Thoracic aorta (tissue), 2 donors: Measurements from ENCODE around the gene PLAU. TPM values are rescaled to one million over a fixed set of nuclear protein-coding genes. Genes with fewer than 3 reads are reported as not detected.
"Not testable (repeated sequence)": the region's sequence is repeated elsewhere in the genome, so short reads cannot be mapped to it uniquely, and the experiment has no call there.

Source experiments
- ATAC-seq: fragments of 150-250 bp; one replicate; pipeline ENCODE4 v1.8.0; 2017; ENCODE audit warnings: low read depth; ENCODE audit not compliant: insufficient number of reproducible peaks, low FRiP score
- DNase-seq: peaks from one replicate; pipeline ENCODE4 v3.0.0-alpha.2; 2020; ENCODE audit warnings: low spot score
- H3K27ac ChIP-seq, 2 donors: fragments of 200-600 bp; sonication (generic); 1 replicate in 1 of 2; 2 replicates in 1 of 2; pipeline ENCODE4 v1.5.1; 2016; ENCODE audit warnings: mild to moderate bottlenecking in 2 of 2, moderate library complexity in 2 of 2
- H3K27me3 ChIP-seq: fragments of 200-600 bp; sonication (generic); replicated peaks from 2 replicates; pipeline ENCODE4 v1.6.0; 2016; ENCODE audit warnings: mild to moderate bottlenecking; ENCODE audit not compliant: insufficient read depth
- H3K36me3 ChIP-seq: fragments of 200-600 bp; sonication (generic); one replicate; pipeline ENCODE4 v1.5.1; 2016
- H3K4me1 ChIP-seq, 2 donors: fragments of 200-600 bp; sonication (generic); 1 replicate in 1 of 2; 2 replicates in 1 of 2; pipeline versions ENCODE4 v1.5.1 to v1.6.0; 2016; ENCODE audit warnings: low read depth in 2 of 2, mild to moderate bottlenecking in 1 of 2; ENCODE audit not compliant: control insufficient read depth in 1 of 2
- H3K4me3 ChIP-seq: fragments of 200-600 bp; sonication (generic); 2 replicates; pipeline ENCODE4 v1.5.1; 2016; ENCODE audit warnings: mild to moderate bottlenecking
- H3K9me3 ChIP-seq: fragments of 200-600 bp; sonication (generic); 2 replicates; pipeline ENCODE4 v1.5.1; 2016
- CTCF ChIP-seq: fragments of 200-600 bp; sonication (generic); IDR thresholded peaks from one replicate; pipeline ENCODE4 v1.5.1; 2019; ENCODE audit warnings: antibody characterized with exemption
- total RNA-seq, 2 donors: library from RNA; depleted of rRNA; stranded (reverse); fragments of >200 nt; gene quantifications; one replicate each; pipeline versions ENCODE4 v1.1.0 to v1.2.3, GENCODE V29; 2016

Gene PLAU
- total RNA-seq, 2 donors from 2014 or later = 8.1 to 100 TPM

DNA sequence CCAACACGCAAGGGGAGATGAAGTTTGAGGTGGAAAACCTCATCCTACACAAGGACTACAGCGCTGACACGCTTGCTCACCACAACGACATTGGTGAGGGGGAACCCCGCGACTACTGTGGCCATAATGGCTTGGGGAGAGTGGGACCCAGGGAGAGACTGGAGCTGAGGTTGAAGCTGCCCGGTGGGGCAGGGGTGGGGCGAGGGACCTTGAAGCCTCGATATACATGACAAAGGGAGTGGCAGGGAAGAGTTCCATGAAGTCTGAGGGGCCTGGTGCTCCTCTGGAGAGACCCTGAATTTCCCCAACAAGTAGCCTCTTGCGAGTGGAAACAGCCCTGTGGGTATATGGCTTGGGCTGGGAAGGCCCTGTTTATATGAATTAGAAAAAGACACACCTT lies 3.1 kb downstream of the PLAU start:
- TF ChIP-seq CTCF = no peak
- Histone ChIP-seq H3K27ac (no peak overlapping the region), H3K36me3 (peaks cover 3% of the 10 kb centered on the region), H3K9me3 (no peaks in the 10 kb centered on the region), H3K4me1 (peaks cover 5 to 32% of the 10 kb centered on the region in 2 donors), H3K27me3 (no peaks in the 10 kb centered on the region), H3K4me3 (no peak overlapping the region)
- no peak for ATAC-seq
- no peak for DNase-seq

- H3K27ac ChIP-seq = no peak overlapping the region
- no peak for DNase-seq
- TF ChIP-seq CTCF = no peak
- ATAC-seq = no peak
- H3K4me1 ChIP-seq = peaks cover 0 to 30% of the 10 kb centered on the region in 2 donors
- H3K9me3 ChIP-seq = no peaks in the 10 kb centered on the region
- H3K4me3 ChIP-seq = no peak overlapping the region
- no peaks in the 10 kb centered on the region for H3K27me3 ChIP-seq
- peaks cover 3% of the 10 kb centered on the region for H3K36me3 ChIP-seq
Observed at GRCh38 chr10:73915206-73915851, 4.4 kb downstream of the PLAU start.

GRCh38 chr10:73916761-73917470 lies 6.0 kb downstream of the PLAU start:
- no peak for ATAC-seq
- H3K27ac ChIP-seq = no peak overlapping the region

DNA sequence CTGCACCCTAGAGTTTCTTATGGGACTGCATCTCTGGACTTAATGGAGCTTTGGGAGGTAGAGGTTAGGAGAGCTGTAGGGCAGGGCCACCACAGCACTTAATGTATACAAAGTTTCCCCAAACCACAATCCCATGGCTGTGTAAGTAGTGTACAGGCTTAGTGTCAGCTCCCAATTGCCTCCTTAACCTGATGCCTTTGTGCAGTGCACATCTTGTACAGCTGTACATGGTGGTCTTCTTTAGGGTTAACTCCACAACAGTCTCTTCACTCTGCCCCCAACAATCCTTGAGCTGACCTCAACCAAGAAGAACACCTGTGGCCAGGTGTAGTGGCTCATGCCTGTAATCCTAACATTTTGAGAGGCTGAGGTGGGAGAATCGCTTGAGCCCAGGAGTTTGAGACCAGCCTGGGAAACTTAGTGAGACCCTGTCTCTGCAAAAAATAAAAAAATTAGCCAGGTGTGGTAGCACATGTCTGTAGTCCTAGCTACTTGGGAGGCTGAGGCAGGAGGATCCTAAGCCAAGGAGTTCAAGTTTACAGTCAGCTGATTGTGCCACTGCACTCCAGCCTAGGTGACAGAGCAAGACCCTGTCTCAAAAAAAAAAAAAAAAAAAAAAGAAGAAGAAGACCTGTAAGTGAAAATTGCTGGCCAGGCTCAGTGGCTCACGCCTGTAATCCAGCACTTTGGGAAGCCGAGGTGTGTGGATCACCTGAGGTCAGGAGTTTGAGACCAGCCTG lies 6.8 kb downstream of the PLAU start:
- no peak overlapping the region for H3K4me3 ChIP-seq
- H3K36me3 ChIP-seq = peaks cover 3% of the 10 kb centered on the region
- H3K9me3 ChIP-seq = no peaks in the 10 kb centered on the region
- DNase-seq (no peak), ATAC-seq (no peak)
- H3K27ac ChIP-seq = no peak overlapping the region
- peaks cover 0 to 12% of the 10 kb centered on the region in 2 donors for H3K4me1 ChIP-seq
- TF ChIP-seq CTCF = no peak
- H3K27me3 ChIP-seq = no peaks in the 10 kb centered on the region

More at GRCh38 chr10:73916761-73917470, 6.0 kb downstream of the PLAU start:
- Histone ChIP-seq H3K4me3 (no peak overlapping the region), H3K4me1 (peaks cover 0 to 20% of the 10 kb centered on the region in 2 donors), H3K36me3 (peaks cover 3% of the 10 kb centered on the region), H3K9me3 (no peaks in the 10 kb centered on the region), H3K27me3 (no peaks in the 10 kb centered on the region)
- TF ChIP-seq CTCF = no peak
- no peak for DNase-seq

GRCh38 chr10:73919481-73919880 lies 8.5 kb downstream of the PLAU start:
- not testable (repeated sequence) for H3K4me1 ChIP-seq, H3K36me3 ChIP-seq, ATAC-seq, DNase-seq, H3K4me3 ChIP-seq, H3K27me3 ChIP-seq, H3K9me3 ChIP-seq
- peak overlapping the region in 1 of 2 donors; percentile 24 for H3K27ac ChIP-seq
